ENCODE measurements around the gene CLASP1. TPM values are rescaled to one million over a fixed set of nuclear protein-coding genes. Genes with fewer than 3 reads are reported as not detected.

The CLASP1 gene
- total RNA-seq, 4 donors from 2014 or later, result 43.0 to 53.9 (median 51.3) TPM

DNA sequence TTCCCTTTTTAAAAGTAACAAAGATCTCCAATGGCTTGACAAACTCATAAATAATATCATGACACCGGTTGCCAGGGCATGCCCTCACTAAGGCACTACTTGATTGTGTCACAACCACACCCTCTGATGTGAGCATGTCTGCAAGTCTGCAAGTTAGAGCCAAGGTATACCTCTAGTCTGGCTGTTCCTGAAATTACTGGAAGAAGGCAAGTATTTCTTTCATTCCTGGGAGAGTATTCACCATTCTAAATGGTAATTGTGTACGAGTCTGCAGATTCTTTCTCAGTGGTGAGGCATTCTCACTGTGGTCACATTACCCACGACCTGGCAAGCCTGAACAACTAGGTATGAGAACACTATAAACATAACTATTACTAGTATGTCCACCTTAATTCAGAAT lies 144.3 kb downstream of the CLASP1 start:
- intact Hi-C loops (cut with DNase I; ENCODE audit: low total_unique reads), result no loop called here
- WGBS, 2 donors (ENCODE audit: low coverage in 1 of 2), result 85 to 94% methylated on average over 3 of the region's 3 CpGs

GRCh38 chr2:121504316-121504715 lies 144.9 kb downstream of the CLASP1 start:
- TF ChIP-seq, protein P1, sequence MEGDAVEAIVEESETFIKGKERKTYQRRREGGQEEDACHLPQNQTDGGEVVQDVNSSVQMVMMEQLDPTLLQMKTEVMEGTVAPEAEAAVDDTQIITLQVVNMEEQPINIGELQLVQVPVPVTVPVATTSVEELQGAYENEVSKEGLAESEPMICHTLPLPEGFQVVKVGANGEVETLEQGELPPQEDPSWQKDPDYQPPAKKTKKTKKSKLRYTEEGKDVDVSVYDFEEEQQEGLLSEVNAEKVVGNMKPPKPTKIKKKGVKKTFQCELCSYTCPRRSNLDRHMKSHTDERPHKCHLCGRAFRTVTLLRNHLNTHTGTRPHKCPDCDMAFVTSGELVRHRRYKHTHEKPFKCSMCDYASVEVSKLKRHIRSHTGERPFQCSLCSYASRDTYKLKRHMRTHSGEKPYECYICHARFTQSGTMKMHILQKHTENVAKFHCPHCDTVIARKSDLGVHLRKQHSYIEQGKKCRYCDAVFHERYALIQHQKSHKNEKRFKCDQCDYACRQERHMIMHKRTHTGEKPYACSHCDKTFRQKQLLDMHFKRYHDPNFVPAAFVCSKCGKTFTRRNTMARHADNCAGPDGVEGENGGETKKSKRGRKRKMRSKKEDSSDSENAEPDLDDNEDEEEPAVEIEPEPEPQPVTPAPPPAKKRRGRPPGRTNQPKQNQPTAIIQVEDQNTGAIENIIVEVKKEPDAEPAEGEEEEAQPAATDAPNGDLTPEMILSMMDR (IDR thresholded peaks at IDR 0.05), result no peak
- TF ChIP-seq EP300 (IDR thresholded peaks at IDR 0.05; ENCODE audit: low read depth) (no peak), POLR2AphosphoS5 (IDR thresholded peaks at IDR 0.05) (no peak), POLR2A (IDR thresholded peaks at IDR 0.05) (no peak)
- 95 to 100% methylated on average over 1 to 2 of the region's 2 CpGs for WGBS, 2 donors (ENCODE audit: low coverage in 1 of 2)
- Histone ChIP-seq H3K27ac (no peak overlapping the region), H3K36me3 (peaks cover 0 to 29% (median 14%) of the 10 kb centered on the region in 4 donors), H3K9me3 (no peaks in the 10 kb centered on the region), H3K27me3 (no peaks in the 10 kb centered on the region), H3K4me3 (no peak overlapping the region), H3K4me1 (no peaks in the 10 kb centered on the region)
- intact Hi-C loops (cut with DNase I; ENCODE audit: low total_unique reads), result no loop called here
- in situ Hi-C loops (cut with MboI; ENCODE audit: low pct_ligation_motif_present in 1 of 4, low pct_unique_long_range_greater_than_20kb in 1 of 4, low sequenced_read_pairs in 3 of 4), result no loop called here
- DNase-seq, result no peak

More for the DNA sequence above, 144.3 kb downstream of the CLASP1 start:
- Histone ChIP-seq H3K9me3 (no peaks in the 10 kb centered on the region), H3K27ac (no peak overlapping the region), H3K4me1 (no peaks in the 10 kb centered on the region), H3K36me3 (peaks cover 0 to 28% (median 12%) of the 10 kb centered on the region in 4 donors), H3K27me3 (no peaks in the 10 kb centered on the region), H3K4me3 (no peak overlapping the region)
- no peak for TF ChIP-seq POLR2AphosphoS5 (IDR thresholded peaks at IDR 0.05)
- TF ChIP-seq, protein P1 (IDR thresholded peaks at IDR 0.05), result no peak
- no peak for TF ChIP-seq POLR2A (IDR thresholded peaks at IDR 0.05)
- no peak for TF ChIP-seq EP300 (IDR thresholded peaks at IDR 0.05; ENCODE audit: low read depth)
- DNase-seq, result no peak
- in situ Hi-C loops (cut with MboI; ENCODE audit: low pct_ligation_motif_present in 1 of 4, low pct_unique_long_range_greater_than_20kb in 1 of 4, low sequenced_read_pairs in 3 of 4), result no loop called here

GRCh38 chr2:121502781-121503180 lies 146.5 kb downstream of the CLASP1 start:
- TF ChIP-seq POLR2A (IDR thresholded peaks at IDR 0.05) (no peak), EP300 (IDR thresholded peaks at IDR 0.05; ENCODE audit: low read depth) (no peak), POLR2AphosphoS5 (IDR thresholded peaks at IDR 0.05) (no peak)
- TF ChIP-seq, protein P1 (IDR thresholded peaks at IDR 0.05), result no peak
- peaks cover 0 to 28% (median 12%) of the 10 kb centered on the region in 4 donors for H3K36me3 ChIP-seq
- intact Hi-C loops (cut with DNase I; ENCODE audit: low total_unique reads), result no loop called here
- no peak overlapping the region for H3K27ac ChIP-seq
- in situ Hi-C loops (cut with MboI; ENCODE audit: low pct_ligation_motif_present in 1 of 4, low pct_unique_long_range_greater_than_20kb in 1 of 4, low sequenced_read_pairs in 3 of 4), result no loop called here
- no peaks in the 10 kb centered on the region for H3K27me3 ChIP-seq
- DNase-seq, result no peak
- 95 to 97% methylated on average over 3 of the region's 3 CpGs for WGBS, 2 donors (ENCODE audit: low coverage in 1 of 2)
- H3K9me3 ChIP-seq, result no peaks in the 10 kb centered on the region
- no peak overlapping the region for H3K4me3 ChIP-seq
- no peaks in the 10 kb centered on the region for H3K4me1 ChIP-seq

GRCh38 chr2:121502246-121502645 lies 147.0 kb downstream of the CLASP1 start:
- Histone ChIP-seq H3K27me3 (no peaks in the 10 kb centered on the region), H3K27ac (no peak overlapping the region), H3K4me3 (no peak overlapping the region), H3K36me3 (peaks cover 0 to 28% (median 12%) of the 10 kb centered on the region in 4 donors), H3K4me1 (no peaks in the 10 kb centered on the region), H3K9me3 (no peaks in the 10 kb centered on the region)
- 86 to 93% methylated on average over 4 to 5 of the region's 5 CpGs for WGBS, 2 donors (ENCODE audit: low coverage in 1 of 2)
- intact Hi-C loops (cut with DNase I; ENCODE audit: low total_unique reads) (no loop called here), in situ Hi-C loops (cut with MboI; ENCODE audit: low pct_ligation_motif_present in 1 of 4, low pct_unique_long_range_greater_than_20kb in 1 of 4, low sequenced_read_pairs in 3 of 4) (no loop called here)
- TF ChIP-seq, protein P1 (IDR thresholded peaks at IDR 0.05), result no peak
- TF ChIP-seq EP300 (IDR thresholded peaks at IDR 0.05; ENCODE audit: low read depth), result no peak
- no peak for TF ChIP-seq POLR2AphosphoS5 (IDR thresholded peaks at IDR 0.05)
- no peak for TF ChIP-seq POLR2A (IDR thresholded peaks at IDR 0.05)
- no peak for DNase-seq
